Spleen (tissue), 7 donors: ENCODE results near the gene OR10AD1.

Source experiments
- POLR2A ChIP-seq, 3 donors: fragments of 450-650 bp; IDR thresholded peaks; one replicate each; pipeline ENCODE4 v1.5.1; 2017; ENCODE audit warnings: antibody characterized with exemption in 3 of 3, mild to moderate bottlenecking in 1 of 3
- TF ChIP-seq, protein P1 (sequence below), 11 experiments: fragments of 200-600 bp in 7 of 11; fragments of 450-650 bp in 4 of 11; sonication (generic) in 4 of 11; IDR thresholded peaks in 8 of 11; conservative IDR thresholded peaks in 3 of 11; 1 replicate in 7 of 11; 2 replicates in 4 of 11; pipeline versions ENCODE4 v1.4.0 to v1.8.0; 2016 to 2021; ENCODE audit warnings: antibody characterized with exemption in 11 of 11, inconsistent platforms in 4 of 11, mild to moderate bottlenecking in 1 of 11
- donor health status: DM: no; HTN: no; CAD: no; lungs with moderate emphysema.
- donor health status: DM: no; HTN: no; CAD: no.
- donor health status: DM: no; HTN: no; CAD: no.

DNA sequence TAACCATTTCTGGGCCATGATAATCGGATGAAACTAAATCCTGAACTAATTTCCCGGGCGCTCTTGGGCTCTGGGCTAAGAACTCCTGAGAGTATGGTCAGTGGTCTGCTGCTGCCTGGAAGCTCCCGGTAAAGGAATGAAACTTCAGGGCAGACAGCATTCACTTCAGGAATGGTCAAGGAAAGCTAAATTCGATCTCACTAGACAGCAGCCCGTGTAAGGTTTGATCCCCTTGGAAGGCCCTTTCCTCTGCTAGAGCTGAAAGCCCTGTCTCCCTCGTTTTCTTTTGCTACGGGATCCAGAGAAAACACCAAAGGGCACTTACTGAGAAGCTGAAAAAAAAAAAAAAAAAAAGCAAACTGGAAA lies 46.5 kb downstream of the OR10AD1 start:
- TF ChIP-seq, protein P1, sequence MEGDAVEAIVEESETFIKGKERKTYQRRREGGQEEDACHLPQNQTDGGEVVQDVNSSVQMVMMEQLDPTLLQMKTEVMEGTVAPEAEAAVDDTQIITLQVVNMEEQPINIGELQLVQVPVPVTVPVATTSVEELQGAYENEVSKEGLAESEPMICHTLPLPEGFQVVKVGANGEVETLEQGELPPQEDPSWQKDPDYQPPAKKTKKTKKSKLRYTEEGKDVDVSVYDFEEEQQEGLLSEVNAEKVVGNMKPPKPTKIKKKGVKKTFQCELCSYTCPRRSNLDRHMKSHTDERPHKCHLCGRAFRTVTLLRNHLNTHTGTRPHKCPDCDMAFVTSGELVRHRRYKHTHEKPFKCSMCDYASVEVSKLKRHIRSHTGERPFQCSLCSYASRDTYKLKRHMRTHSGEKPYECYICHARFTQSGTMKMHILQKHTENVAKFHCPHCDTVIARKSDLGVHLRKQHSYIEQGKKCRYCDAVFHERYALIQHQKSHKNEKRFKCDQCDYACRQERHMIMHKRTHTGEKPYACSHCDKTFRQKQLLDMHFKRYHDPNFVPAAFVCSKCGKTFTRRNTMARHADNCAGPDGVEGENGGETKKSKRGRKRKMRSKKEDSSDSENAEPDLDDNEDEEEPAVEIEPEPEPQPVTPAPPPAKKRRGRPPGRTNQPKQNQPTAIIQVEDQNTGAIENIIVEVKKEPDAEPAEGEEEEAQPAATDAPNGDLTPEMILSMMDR (IDR thresholded peaks at IDR 0.05 in 8 of 11, conservative IDR thresholded peaks at IDR 0.05 in 3 of 11) = no peak
- no peak for TF ChIP-seq POLR2A (IDR thresholded peaks at IDR 0.05)
